ENCODE results near the gene SBDS.

DNA sequence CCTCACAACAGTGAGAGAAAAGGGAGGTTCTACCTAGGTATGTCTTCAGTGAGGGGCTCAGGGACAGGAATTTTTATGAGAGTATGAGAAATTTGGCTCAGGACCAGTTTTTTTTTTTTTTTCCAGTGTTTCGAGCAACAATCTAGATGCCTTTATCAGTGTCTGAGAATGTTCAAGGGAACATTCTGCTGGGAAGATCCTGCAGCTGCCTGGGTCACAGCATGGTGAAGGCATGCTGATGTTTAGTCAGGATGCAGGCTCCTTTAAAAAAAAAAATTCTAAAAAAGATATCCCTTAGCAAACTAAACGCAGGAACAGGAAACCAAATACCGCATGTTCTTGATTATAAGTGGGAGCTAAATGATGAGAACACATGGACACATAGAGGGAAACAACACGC is 31.0 kb downstream of the SBDS start:
- TF ChIP-seq, protein P1, sequence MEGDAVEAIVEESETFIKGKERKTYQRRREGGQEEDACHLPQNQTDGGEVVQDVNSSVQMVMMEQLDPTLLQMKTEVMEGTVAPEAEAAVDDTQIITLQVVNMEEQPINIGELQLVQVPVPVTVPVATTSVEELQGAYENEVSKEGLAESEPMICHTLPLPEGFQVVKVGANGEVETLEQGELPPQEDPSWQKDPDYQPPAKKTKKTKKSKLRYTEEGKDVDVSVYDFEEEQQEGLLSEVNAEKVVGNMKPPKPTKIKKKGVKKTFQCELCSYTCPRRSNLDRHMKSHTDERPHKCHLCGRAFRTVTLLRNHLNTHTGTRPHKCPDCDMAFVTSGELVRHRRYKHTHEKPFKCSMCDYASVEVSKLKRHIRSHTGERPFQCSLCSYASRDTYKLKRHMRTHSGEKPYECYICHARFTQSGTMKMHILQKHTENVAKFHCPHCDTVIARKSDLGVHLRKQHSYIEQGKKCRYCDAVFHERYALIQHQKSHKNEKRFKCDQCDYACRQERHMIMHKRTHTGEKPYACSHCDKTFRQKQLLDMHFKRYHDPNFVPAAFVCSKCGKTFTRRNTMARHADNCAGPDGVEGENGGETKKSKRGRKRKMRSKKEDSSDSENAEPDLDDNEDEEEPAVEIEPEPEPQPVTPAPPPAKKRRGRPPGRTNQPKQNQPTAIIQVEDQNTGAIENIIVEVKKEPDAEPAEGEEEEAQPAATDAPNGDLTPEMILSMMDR (conservative IDR thresholded peaks at IDR 0.05): no peak
- TF ChIP-seq ZFX (IDR thresholded peaks at IDR 0.05): no peak

All from C4-2B (cell line).